ENCODE results near the gene SHANK1.

DNA sequence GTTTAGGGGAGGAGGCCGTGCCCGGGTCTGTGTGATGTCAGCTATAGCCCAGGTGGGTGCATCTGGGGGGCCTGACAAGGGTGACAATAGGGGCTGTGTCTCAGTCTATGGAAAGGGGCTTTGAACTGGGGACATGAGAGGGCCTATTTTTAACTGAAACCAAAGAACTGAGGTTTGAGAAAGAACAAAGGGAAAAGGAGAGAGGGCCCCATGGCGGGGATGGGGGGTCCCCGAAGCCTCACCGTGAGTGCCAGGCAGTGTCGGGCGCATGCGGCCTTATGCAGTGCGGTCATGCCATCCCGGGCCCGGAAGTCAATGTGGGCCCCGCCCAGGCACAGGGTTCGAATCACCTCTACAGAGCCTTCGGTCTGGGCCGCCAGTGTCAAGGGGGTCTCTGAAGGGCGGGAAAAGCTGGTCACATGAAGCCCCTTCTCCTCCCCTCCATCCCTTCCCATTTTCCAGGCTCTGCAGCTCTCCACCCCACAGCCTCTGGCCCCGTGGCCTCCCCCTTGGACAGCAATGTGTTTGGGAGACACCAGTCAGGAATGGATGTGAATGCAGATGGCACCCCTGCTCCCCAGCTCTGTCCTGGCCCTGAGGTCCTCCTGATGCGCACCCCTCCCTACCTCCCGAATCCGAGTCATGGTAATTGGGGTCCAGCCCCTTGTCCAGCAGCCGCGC lies 5.9 kb downstream of the SHANK1 start:
- TF ChIP-seq, protein P1, sequence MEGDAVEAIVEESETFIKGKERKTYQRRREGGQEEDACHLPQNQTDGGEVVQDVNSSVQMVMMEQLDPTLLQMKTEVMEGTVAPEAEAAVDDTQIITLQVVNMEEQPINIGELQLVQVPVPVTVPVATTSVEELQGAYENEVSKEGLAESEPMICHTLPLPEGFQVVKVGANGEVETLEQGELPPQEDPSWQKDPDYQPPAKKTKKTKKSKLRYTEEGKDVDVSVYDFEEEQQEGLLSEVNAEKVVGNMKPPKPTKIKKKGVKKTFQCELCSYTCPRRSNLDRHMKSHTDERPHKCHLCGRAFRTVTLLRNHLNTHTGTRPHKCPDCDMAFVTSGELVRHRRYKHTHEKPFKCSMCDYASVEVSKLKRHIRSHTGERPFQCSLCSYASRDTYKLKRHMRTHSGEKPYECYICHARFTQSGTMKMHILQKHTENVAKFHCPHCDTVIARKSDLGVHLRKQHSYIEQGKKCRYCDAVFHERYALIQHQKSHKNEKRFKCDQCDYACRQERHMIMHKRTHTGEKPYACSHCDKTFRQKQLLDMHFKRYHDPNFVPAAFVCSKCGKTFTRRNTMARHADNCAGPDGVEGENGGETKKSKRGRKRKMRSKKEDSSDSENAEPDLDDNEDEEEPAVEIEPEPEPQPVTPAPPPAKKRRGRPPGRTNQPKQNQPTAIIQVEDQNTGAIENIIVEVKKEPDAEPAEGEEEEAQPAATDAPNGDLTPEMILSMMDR (IDR thresholded peaks at IDR 0.05), result no peak
- no peak for TF ChIP-seq EP300 (IDR thresholded peaks at IDR 0.05)
